Measurements from ENCODE around the gene FAM3A. TPM values are rescaled to one million over a fixed set of nuclear protein-coding genes. Genes with fewer than 3 reads are reported as not detected.

FAM3A gene
- polyA plus RNA-seq, 4 donors = 28.3 to 44.5 (median 37.2) TPM

DNA sequence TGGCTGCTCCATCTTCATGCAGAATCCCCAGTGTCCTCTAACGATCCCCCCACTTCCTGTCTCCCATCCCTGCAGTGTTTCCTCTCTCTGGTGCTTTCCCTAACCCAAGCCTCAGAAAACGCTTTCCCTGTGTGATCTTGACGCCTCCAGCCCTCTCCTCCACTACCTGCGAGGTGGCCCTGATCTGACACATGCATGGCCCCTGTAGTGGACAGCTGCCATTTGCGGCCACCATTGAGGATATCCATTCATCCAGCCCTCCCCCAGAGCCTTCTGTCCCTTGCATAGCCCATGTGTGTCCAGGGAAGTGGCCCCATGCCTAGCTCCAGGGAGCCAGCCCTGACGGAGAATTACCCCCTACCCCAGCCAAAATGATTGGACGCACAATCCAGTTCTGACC, 32.7 kb downstream of the FAM3A start:
- no peak for DNase-seq (ENCODE audit: low read depth in 4 of 4, low spot score in 3 of 4)

DNA sequence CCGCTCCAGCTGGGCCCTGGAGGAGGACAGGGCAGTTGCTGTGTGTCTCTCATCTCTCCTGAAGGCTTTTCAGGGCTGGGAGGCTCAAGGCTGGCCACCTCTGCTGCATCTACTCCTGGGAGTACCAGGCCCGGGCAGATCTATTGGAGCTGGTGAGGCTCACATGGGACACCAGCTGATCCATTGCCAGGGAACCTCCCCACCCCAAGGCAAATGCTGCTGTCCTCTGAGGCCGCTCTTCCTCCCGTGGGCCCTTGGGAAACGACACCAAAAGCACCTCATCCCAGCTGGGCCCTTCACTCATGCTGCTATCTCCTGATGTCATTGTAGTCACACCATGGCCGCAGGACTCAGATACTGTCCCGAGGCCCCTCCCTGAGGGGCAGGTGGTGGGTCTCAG, 33.2 kb downstream of the FAM3A start:
- no peak for DNase-seq (ENCODE audit: low read depth in 4 of 4, low spot score in 3 of 4)

DNA sequence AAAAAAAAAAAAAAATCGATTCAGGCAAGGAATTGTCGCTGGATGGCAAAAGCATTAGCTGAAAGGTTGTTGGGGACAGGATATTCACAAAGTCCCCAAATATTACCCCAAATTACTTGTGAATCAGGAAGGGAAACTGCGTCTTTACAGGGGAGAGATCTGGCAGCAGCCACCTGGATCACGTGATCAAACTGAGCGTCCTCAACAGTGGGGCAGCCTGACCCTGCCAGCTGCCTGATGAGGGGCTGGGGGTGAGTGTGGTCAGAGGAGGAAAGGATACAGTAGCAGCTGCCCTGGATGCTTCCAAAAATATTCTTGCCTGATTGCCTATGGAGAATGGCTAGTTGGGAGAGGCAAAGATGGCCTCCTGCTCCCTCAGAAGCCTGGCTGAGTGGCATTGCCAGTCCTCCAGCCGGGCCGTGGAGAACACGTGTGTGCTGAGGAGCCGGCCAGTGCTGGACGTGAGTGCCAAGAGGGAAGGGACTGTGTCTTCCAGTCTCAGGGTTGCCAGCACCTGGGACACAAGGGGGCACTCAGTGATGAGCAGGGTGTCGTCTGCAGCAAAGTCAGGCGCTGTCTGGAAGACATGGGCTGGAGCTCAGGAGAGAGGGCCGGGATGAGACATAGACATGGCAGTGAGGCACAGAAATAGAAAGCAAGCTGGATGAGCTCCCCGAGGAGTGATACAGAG, 34.0 kb downstream of the FAM3A start:
- no peak for DNase-seq (ENCODE audit: low read depth in 4 of 4, low spot score in 3 of 4)

DNA sequence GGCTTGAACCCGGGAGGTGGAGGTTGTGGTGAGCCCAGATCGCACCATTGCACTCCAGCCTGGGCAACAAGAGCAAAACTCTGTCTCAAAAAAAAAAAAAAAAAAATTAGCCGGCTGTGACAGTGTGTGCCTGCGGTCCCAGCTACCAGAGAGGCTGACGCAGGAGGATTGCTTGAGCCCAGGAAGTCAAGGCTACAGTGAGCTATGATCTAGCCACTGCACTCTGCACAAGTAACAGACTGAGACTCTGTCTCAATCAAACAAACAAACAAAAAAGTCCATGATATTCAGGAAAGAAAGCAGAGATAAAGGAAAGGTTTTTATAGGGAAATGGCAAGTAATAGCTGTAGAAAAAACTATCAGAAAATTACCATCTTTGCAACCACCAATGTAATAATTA, 34.8 kb downstream of the FAM3A start:
- DNase-seq (ENCODE audit: low read depth in 4 of 4, low spot score in 3 of 4) = no peak

DNA sequence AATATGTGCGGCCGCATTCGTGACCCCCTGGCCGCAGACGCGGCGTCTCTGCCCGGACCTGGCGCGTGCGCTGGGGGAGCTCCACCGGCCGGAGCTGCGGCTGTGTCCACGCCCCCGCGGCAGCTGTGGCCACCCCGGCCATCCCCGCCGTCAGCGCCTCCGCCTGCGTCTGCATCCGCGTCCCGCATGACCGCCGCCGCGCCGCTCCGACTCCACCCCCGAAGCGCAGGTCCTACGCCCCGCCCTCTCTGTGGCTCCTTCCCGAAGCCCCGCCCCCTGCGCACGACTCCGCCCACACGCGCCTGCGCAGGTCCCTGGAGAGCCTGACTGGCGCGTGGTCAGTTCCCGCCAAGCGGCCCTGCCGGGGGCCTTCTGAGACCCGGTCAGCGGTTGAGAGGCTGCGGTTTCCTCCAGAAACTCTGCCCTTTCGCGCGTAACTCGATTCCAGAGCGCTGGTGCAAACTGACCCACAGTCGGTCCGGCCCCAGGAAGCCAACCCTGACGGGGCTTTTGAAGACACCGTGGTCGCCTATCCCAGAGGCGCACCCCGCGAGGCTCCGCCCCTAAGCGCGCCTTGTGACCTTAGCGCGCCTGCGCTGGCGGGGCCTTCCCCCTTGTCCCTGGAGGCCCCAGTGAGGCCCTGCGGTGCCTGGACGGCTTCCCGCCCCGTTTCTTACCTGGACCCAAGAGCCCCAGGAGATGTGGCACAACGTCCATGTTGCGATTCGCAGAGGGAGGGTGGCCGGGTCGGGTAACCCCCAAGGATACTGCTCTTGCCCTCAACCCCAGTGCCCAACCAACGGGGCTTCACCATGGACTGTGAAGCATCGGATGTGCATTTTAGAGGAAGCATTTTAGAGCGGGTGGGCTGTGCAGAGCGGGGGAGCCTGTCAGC, 37.1 kb downstream of the FAM3A start, which contains the start of gene LAGE3:
LAGE3 (minus strand) TSS at position 554 of the 895 bp plus-strand sequence; CDS start at position 188, 366 bp downstream.
- DNase-seq (ENCODE audit: low read depth in 4 of 4, low spot score in 3 of 4) = peak; percentile 71 to 74 (median 72)

DNA sequence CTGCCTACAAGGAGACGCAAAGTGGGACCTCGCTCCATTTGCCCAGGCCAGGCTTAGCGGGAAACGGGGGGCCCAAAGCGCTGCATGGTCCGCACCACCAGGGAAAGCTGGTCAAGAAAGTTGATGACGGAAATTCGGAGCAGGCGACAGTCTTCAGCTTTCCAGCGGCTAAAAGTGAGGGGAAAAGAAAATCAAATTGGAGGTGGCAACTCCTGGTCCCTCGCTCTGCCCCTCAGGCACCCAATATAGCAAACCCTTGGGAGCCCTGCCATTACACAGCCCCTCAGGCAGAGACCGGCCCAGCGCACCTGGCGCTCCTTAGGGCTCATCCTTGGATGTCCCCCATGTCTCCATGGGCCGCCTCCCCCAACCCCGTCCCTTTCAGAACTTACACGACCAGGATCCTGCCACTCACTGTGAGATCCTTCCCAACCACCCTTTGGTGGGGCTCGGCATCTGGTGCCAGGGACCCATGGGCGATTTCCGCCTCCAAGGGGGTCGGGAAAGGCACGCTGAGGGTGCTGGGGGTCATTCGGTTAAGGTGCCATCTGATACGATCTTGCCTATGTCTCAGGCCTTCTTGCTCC, 38.0 kb downstream of the FAM3A start:
- no peak for DNase-seq (ENCODE audit: low read depth in 4 of 4, low spot score in 3 of 4)

DNA sequence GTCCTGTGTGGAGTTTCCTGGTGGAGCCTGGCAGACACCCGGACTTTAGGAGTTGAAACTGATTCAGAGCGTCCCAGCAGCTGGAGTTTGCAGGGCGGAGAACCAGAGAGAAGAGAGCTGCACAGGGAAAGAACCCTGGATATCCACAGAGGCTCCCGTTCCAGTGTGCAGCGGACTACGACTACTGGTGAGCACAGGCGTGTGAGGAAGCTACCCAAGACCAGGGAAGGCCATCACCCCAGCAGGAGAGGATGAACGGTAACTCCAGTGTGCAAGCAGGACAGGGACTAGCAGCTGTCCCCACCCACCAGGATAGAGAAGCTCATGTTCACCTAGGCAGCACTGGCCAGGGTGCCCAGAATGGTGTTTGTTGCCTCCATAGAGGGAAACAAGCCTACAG, 39.2 kb downstream of the FAM3A start:
- DNase-seq (ENCODE audit: low read depth in 4 of 4, low spot score in 3 of 4) = no peak

DNA sequence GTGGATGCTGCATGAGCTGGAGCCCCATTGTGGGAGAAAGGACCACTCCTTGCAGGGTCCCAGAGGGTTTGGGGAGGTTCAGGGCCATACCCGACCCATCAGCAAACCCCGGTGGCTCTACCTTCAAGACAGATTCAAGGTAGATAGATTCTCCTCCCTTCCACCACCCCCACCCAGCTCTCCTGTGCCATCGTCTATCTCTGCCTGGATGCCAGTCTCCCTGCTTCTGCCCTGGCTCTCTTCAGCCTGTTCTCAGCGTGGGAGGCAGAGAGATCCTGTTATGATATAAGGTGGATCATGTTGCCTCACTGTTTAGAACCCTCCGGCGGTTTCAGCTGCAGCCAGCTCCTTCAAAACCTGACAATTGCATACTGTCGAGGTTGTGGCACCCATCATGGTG, 42.3 kb downstream of the FAM3A start:
- DNase-seq (ENCODE audit: low read depth in 4 of 4, low spot score in 3 of 4) = no peak

DNA sequence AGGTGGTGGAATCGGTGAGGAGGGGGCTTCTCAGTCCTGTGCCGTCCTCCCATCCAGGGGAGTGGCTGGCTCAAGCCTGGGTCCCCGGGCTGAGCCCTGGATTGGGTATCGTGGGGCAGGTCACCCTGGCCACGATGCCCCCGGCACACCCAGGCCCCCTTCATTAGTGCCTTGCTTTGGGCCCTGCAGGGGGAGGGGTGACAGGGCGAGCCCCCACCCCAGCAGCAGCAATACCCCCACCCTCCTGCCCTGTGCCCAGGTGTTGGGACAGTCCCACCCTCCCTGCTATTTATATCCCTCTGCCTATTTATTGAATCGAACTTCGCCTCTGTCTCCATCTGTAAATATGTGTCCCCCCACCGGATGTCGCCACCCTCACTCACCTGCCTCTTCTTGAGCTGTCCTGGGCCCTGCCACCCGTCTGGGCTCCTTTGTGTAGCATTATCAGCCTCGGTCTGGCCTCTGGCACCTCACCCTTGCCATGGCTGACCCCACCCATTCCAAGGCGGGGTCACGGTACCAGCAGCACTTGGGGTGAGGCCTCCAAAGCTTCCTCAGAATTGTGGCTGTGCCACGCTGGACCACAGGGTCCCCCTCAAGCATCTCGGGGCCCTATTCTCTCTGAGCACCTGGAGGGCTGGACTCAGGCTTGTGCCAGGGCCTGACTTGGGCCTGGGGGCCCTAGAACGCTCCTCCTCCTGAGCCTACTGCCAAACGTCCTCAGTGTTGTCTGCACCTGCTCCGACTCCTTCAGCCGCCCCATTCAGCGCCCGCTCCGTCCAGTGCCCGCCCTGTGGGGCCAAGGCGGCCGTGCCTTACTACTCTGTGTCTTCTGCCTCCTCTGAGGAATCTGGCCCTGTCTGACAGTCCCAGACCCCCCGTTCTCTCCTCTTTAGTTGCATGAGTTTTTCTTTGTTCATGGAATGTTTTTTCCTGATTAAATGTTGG, 43.1 kb downstream of the FAM3A start:
- no peak for DNase-seq (ENCODE audit: low read depth in 4 of 4, low spot score in 3 of 4)

DNA sequence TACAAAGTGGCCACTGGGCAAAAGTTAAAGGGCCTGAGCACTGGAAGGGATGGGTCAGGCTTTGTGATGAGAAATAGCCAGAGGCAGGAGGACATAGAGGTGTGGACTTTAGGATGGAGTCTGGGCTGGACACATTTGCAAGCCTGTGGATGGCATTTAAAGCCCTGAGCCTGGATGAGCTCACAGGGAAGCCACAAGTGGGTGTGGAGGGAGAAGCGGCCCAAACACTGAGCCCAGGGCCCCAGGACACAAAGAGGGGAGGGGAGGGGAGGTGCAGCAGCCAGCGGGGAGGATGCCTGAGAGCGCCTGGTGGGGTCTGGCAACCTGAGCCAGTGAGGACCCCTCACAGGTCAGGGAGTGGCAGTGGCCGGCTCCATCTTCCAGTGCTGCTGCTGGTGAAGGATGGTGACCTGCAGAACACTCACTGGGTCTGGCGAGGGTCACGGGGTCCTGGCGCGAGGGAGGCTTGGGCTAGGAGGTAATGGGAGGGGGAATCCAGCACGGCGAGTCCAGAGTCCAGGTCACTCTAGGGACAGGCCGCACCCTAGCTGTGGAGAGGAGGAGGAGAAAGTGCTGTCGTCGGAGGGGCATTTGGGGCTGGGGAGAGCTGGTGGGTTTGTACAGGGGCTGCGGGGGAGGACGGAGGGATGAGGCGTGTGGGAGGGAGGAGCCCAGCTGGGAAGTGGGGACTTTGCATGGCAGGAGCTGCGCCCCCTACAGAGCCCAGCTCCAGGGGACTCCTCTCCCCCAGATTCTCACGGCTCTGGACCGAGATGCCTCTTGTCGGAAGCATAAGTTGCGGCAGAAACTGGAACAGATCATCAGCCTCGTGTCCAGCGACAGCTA, 44.0 kb downstream of the FAM3A start:
- DNase-seq (ENCODE audit: low read depth in 4 of 4, low spot score in 3 of 4) = no peak

DNA sequence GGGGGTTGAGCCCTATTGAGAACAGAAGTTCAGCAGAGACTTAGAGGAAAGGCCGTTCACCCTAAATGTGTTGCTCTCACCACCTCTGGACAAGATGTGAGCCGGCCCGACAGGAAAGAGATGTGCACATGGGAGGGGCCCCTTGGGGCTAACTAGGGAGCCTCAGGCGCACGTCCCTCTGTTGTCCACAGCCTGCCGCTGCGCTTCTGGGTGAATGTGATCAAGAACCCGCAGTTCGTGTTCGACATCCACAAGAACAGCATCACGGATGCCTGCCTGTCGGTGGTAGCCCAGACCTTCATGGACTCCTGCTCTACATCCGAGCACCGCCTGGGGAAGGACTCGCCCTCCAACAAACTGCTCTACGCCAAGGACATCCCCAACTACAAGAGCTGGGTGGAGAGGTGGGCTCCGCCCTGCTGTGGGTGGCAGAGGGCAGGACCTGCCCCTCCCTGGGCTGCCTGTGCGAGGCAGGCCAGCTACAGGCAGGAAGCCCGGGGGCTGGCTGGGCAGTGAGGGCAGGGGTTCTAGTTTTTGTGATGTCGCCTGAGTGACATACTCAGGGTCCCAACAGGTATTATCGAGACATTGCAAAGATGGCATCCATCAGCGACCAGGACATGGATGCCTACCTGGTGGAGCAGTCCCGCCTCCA, 45.0 kb downstream of the FAM3A start:
- no peak for DNase-seq (ENCODE audit: low read depth in 4 of 4, low spot score in 3 of 4)

DNA sequence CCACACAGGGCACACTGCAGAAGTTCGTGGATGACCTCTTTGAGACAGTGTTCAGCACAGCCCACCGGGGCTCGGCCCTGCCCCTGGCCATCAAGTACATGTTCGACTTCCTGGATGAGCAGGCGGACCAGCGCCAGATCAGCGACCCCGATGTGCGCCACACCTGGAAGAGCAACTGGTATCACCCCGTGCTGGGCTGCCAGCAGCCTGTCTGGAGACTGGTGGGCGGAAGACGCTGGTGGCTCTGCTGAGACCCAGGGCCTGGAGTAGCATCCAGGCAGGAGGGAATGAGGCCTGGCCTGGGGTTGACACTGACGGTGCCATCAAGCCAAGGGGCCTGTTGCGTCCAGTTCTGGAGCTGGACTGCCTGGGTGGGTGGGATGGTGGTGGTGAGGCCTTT, 45.6 kb downstream of the FAM3A start:
- no peak for DNase-seq (ENCODE audit: low read depth in 4 of 4, low spot score in 3 of 4)

DNA sequence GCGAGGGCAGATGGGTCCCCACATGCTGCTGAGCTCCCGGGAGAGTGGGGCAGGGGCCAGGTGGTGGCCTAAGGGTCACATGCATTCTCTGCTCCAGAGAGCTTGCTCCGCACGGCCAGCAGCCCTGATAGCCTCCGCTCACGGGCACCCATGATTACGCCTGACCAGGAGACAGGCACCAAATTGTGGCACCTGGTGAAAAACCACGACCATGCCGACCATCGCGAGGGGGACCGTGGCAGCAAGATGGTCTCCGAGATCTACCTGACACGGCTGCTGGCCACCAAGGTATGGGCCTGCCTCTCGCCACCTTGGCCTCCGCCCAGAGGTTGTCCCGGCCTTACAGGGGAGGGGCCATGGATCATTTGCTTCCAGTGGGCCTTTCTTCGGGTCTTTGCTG, 46.2 kb downstream of the FAM3A start:
- no peak for DNase-seq (ENCODE audit: low read depth in 4 of 4, low spot score in 3 of 4)

DNA sequence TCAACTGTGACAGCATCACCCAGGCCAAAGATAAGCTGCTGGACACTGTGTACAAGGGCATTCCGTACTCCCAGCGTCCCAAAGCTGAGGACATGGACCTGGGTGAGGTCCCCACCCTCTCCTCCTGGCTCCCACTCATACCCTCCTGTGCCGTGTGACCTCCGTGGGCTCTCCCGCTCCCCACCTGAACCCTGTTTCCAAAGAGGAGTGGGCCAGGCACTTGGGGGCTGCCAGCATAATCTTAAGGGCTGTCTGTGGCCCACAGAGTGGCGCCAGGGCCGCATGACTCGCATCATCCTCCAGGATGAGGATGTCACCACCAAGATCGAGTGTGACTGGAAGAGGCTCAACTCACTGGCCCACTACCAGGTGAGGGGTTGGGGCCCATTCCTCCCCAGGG, 46.9 kb downstream of the FAM3A start:
- DNase-seq (ENCODE audit: low read depth in 4 of 4, low spot score in 3 of 4) = no peak

DNA sequence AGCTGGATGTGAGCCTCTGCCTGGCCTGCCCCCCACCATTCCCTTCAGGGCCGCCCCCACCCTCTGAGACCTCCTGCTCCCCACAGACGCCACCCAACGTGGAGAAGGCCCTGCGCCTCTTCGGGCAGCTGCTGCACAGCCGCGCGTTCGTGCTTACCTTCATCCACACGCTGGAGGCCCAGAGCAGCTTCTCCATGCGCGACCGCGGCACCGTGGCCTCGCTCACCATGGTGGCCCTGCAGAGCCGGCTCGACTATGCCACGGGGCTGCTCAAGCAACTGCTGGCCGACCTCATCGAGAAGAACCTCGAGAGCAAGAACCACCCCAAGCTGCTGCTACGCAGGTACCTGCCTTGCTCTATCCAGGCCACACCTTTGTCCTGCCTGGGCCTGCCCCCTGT, 47.8 kb downstream of the FAM3A start:
- no peak for DNase-seq (ENCODE audit: low read depth in 4 of 4, low spot score in 3 of 4)

DNA sequence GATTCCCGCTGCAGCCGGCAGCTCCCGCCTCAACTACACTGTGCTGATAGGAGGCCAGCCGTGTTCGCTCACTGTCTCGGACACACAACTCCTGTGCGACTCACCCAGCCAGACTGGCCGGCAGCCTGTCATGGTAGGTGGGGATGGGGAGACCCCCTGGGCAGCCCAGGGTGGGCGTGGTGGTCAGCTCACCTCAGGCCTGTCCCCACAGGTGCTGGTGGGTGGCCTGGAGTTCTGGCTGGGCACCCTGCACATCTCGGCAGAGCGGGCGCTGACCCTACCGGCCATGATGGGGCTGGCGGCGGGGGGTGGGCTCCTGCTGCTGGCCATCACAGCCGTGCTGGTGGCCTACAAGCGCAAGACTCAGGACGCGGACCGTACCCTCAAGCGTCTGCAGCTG, 48.5 kb downstream of the FAM3A start:
- DNase-seq (ENCODE audit: low read depth in 4 of 4, low spot score in 3 of 4) = no peak

DNA sequence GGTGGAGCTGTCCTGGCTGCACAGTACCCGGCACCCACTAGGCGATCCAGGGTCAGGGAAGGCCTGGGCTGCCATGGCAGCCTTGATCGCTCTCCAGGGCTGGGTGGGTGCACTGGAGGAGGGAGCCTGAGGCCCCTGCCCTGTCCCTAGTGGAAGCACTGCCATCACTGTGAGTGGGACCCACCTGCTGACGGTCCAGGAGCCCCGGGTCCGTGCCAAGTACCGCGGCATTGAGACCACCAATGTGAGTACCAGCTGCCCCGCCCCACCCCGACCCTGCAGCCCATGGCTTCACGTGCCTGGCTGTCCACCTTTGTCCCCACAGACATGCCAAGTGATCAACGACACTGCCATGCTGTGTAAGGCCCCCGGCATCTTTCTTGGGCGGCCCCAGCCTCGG, 49.1 kb downstream of the FAM3A start:
- no peak for DNase-seq (ENCODE audit: low read depth in 4 of 4, low spot score in 3 of 4)

DNA sequence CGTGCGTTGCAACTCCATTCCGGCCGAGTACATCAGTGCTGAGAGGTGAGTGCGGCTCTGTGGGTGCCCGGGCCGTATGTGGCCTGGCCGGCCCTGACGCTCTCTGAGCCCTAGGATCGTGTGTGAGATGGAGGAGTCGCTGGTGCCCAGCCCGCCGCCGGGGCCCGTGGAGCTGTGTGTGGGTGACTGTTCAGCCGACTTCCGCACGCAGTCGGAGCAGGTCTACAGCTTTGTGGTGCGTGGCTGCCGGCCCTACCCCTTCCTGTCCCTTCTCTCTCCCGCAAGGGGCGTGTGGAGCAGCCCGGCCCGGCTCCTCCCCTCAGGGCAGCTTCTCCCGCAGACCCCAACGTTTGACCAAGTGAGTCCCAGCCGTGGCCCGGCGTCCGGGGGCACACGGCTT, 50.0 kb downstream of the FAM3A start:
- no peak for DNase-seq (ENCODE audit: low read depth in 4 of 4, low spot score in 3 of 4)

DNA sequence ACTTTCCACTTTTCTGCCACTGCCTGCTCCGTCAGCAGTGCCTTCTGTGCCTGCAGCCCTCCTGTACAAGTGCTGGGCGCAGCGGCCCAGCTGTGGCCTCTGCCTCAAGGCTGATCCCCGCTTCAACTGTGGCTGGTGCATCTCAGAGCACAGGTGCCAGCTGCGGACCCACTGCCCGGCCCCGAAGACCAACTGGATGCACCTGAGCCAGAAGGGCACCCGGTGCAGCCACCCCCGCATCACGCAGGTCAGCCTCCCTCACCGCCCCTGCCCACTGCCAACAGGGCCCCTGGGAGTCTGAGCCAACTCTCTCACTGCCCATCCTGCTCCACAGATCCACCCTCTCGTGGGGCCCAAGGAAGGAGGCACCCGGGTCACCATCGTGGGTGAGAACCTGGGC, 50.4 kb downstream of the FAM3A start:
- DNase-seq (ENCODE audit: low read depth in 4 of 4, low spot score in 3 of 4) = no peak
